ENCODE data around the gene ARID3C.

GRCh38 chr9:34638138-34638445 lies 9.2 kb upstream of the ARID3C start:
- TF ChIP-seq CTCF (conservative IDR thresholded peaks at IDR 0.05 in 1 of 2, IDR thresholded peaks at IDR 0.05 in 1 of 2; ENCODE audit: extremely low read depth in 1 of 2, insufficient read depth in 1 of 2, low read depth in 1 of 2, low read length in 2 of 2) (no peak), EZH2 (IDR thresholded peaks at IDR 0.05; ENCODE audit: borderline replicate concordance, low read length) (no peak)
